ENCODE measurements around the gene OR9G4. TPM values are rescaled to one million over a fixed set of nuclear protein-coding genes. Genes with fewer than 3 reads are reported as not detected.

Gene OR9G4
- not detected in 2 replicates for total RNA-seq (2012; rRNA removed)
- polyA plus RNA-seq (2012; rRNA removed): not detected in 2 replicates
- not detected in 2 replicates for polyA plus RNA-seq (2012; cell fraction: cytosol; rRNA removed)
- polyA plus RNA-seq (2012; cell fraction: nucleus; rRNA removed; ENCODE audit: low replicate concordance): not detected in 2 replicates
- not detected for Bru-seq, nascent RNA
- not detected for BruChase-seq, experiment 1, labeled RNA remaining after a 6-hour chase
- not detected for BruChase-seq, experiment 2, labeled RNA remaining after a 2-hour chase
- long read RNA-seq: 0 reads

GRCh38 chr11:56748597-56748996 is at the start of gene OR9G4:
TSS of gene OR9G4 (minus strand) at chr11:56748697. CDS start at chr11:56743766, 4,931 bp downstream.
- BruUV-seq (replicated peaks): no TSS peak
- no CpG with 5 or more reads among the region's 1 CpG for whole genome bisulfite sequencing, 2 experiments (ENCODE audit: extremely low coverage in 2 of 2, insufficient read length in 1 of 2)
- TF ChIP-seq RCOR1 (IDR thresholded peaks at IDR 0.05; ENCODE audit: insufficient replicate concordance, low read length): no peak

More at GRCh38 chr11:56748597-56748996, at the start of gene OR9G4:
- H3K27ac ChIP-seq (ENCODE audit: insufficient read depth, low read length): no peak within 1 kb of the TSS
- H3K4me1 ChIP-seq (ENCODE audit: control insufficient read depth, insufficient read depth, low read length): no peaks in the 10 kb centered on the region
- no peak within 1 kb of the TSS for H3K18ac ChIP-seq (ENCODE audit: low read depth, low read length)
- H3K9me1 ChIP-seq (ENCODE audit: insufficient read depth, low read length): no peaks in the 10 kb centered on the region
- DNase-seq (no peak), ATAC-seq (ENCODE audit: low read depth) (no peak)
- no peak within 1 kb of the TSS for H2AK9ac ChIP-seq (replicated peaks; ENCODE audit: low read depth, low read length, poor library complexity)
- in situ Hi-C loops (cut with MboI; ENCODE audit: low sequenced_read_pairs): no loop called here
- no peaks in the 10 kb centered on the region for H3K79me1 ChIP-seq (ENCODE audit: low read depth in 1 of 2, low read length in 2 of 2)
- CTCF ChIA-PET: no interaction called here
- H2AFZ ChIP-seq (replicated peaks; ENCODE audit: low read length, poor library complexity): no peak within 1 kb of the TSS
- no peak within 1 kb of the TSS for H2BK15ac ChIP-seq (ENCODE audit: low read depth, low read length)
- POLR2A ChIA-PET (ENCODE audit: unreplicated experiment): no interaction called here
- H3K9me3 ChIP-seq (ENCODE audit: control insufficient read depth, insufficient read depth, low read length): peaks cover 16% of the 10 kb centered on the region
- H2BK5ac ChIP-seq (ENCODE audit: low read depth, low read length, poor library complexity, severe bottlenecking): no peak within 1 kb of the TSS
- H2BK120ac ChIP-seq (ENCODE audit: low read depth, low read length): no peak within 1 kb of the TSS
- no peak within 1 kb of the TSS for H4K91ac ChIP-seq (ENCODE audit: insufficient read depth, low read depth, low read length)
- H4K8ac ChIP-seq (ENCODE audit: low read depth in 2 of 2, low read length in 2 of 2): no peak within 1 kb of the TSS
- no peaks in the 10 kb centered on the region for H3K27me3 ChIP-seq (ENCODE audit: control insufficient read depth, insufficient read depth, low read length)
- no peak within 1 kb of the TSS for H3K56ac ChIP-seq (ENCODE audit: extremely low read depth, insufficient read depth, low read length)
- no peak within 1 kb of the TSS for H3K4ac ChIP-seq (ENCODE audit: low read depth, low read length)
- no peak within 1 kb of the TSS for H3K14ac ChIP-seq (replicated peaks; ENCODE audit: low read depth, low read length)
- H4K5ac ChIP-seq (ENCODE audit: low read depth, low read length): no peak within 1 kb of the TSS
- no peak within 1 kb of the TSS for H2AK5ac ChIP-seq (ENCODE audit: low read depth, low read length)
- no peaks in the 10 kb centered on the region for H4K20me1 ChIP-seq (ENCODE audit: insufficient read depth, low read length)
- no peak within 1 kb of the TSS for H3K4me3 ChIP-seq (ENCODE audit: insufficient read depth, low read depth, low read length)
- H3K36me3 ChIP-seq (ENCODE audit: control insufficient read depth, insufficient read depth, low read length): no peaks in the 10 kb centered on the region
- dilution Hi-C loops (cut with HindIII; ENCODE audit: low sequenced_read_pairs, unreplicated experiment): no loop called here
- H2BK20ac ChIP-seq (ENCODE audit: low read depth, low read length): no peak within 1 kb of the TSS
- H3K9ac ChIP-seq (ENCODE audit: low read depth, low read length): no peak within 1 kb of the TSS
- intact Hi-C loops (cut with micrococcal nuclease): no loop called here
- H3K4me2 ChIP-seq (ENCODE audit: low read depth, low read length): no peak within 1 kb of the TSS
- no peak within 1 kb of the TSS for H3K23ac ChIP-seq (ENCODE audit: low read depth, low read length)

Data from IMR-90 (cell line).